WTC11 (cell line): ENCODE measurements around the gene AKAP7. TPM values are rescaled to one million over a fixed set of nuclear protein-coding genes. Genes with fewer than 3 reads are reported as not detected.
"Not testable (repeated sequence)": the region's sequence is repeated elsewhere in the genome, so short reads cannot be mapped to it uniquely, and the experiment has no call there.

Experiments
- ATAC-seq: fragments of 200-7000 bp; cut with Tn5 transposase; 2 replicates; pipeline ENCODE4 v1.10.0; 2021; ENCODE audit warnings: mild to moderate bottlenecking, moderate library complexity
- CTCF ChIA-PET: fragments of 300-600 bp; sonication (Branson Sonifier 250); formaldehyde crosslinking; loops from one replicate; lab custom pipeline; 2021; ENCODE audit warnings: antibody characterized with exemption; lab: Charles Lee
- POLR2A ChIA-PET: fragments of 350-600 bp; sonication (Branson Sonifier 250); formaldehyde crosslinking; loops from one replicate; lab custom pipeline; 2021; ENCODE audit warnings: antibody characterized with exemption; lab: Charles Lee
- DNase-seq: peaks from one replicate; pipeline ENCODE4 v3.0.0; 2021; ENCODE audit warnings: low spot score
- H3K27ac Mint-ChIP-seq: 2 replicates; pipeline ENCODE4 v1.8.0; 2021; ENCODE audit warnings: mixed read lengths
- H3K27me3 Mint-ChIP-seq: 2 replicates; pipeline ENCODE4 v1.8.0; 2021; ENCODE audit warnings: low read depth, mild to moderate bottlenecking, moderate library complexity, mixed read lengths
- H3K36me3 Mint-ChIP-seq: 2 replicates; pipeline ENCODE4 v1.8.0; 2021; ENCODE audit warnings: mixed read lengths
- H3K4me1 Mint-ChIP-seq: 2 replicates; pipeline ENCODE4 v1.8.0; 2022; ENCODE audit warnings: mixed read lengths
- H3K4me3 Mint-ChIP-seq: 2 replicates; pipeline ENCODE4 v1.8.0; 2021; ENCODE audit warnings: mild to moderate bottlenecking, moderate library complexity, mixed read lengths
- H3K9me3 Mint-ChIP-seq: 2 replicates; pipeline ENCODE4 v1.8.0; 2021; ENCODE audit warnings: mixed read lengths
- AFF4 ChIP-seq: sonication (generic); formaldehyde crosslinking; IDR thresholded peaks from 2 replicates; pipeline ENCODE4 v1.8.1; 2023; ENCODE audit warnings: mild to moderate bottlenecking, missing genetic modification reagents, borderline replicate concordance
- ATF3 ChIP-seq: sonication (generic); formaldehyde crosslinking; conservative IDR thresholded peaks from 2 replicates; pipeline ENCODE4 v1.8.1; 2022; ENCODE audit warnings: mild to moderate bottlenecking, missing genetic modification reagents
- E2F4 ChIP-seq: sonication (generic); formaldehyde crosslinking; IDR thresholded peaks from 2 replicates; pipeline ENCODE4 v1.8.1; 2022; ENCODE audit warnings: low read depth, mild to moderate bottlenecking, moderate library complexity, missing genetic modification reagents, borderline replicate concordance
- ELF4 ChIP-seq: sonication (generic); formaldehyde crosslinking; IDR thresholded peaks from 2 replicates; pipeline ENCODE4 v1.8.1; 2022; ENCODE audit warnings: low read depth, mild to moderate bottlenecking, moderate library complexity, missing genetic modification reagents
- ETV6 ChIP-seq: sonication (generic); formaldehyde crosslinking; IDR thresholded peaks from 2 replicates; pipeline ENCODE4 v1.8.1; 2022; ENCODE audit warnings: mild to moderate bottlenecking, missing genetic modification reagents
- FOXP4 ChIP-seq: sonication (generic); formaldehyde crosslinking; IDR thresholded peaks from 2 replicates; pipeline ENCODE4 v1.8.0; 2022; ENCODE audit warnings: mild to moderate bottlenecking, missing genetic modification reagents
- MAX ChIP-seq: sonication (generic); formaldehyde crosslinking; IDR thresholded peaks from 2 replicates; pipeline ENCODE4 v1.8.0; 2022; ENCODE audit warnings: mild to moderate bottlenecking, missing genetic modification reagents
- NR1H2 ChIP-seq: sonication (generic); formaldehyde crosslinking; IDR thresholded peaks from 2 replicates; pipeline ENCODE4 v1.9.0; 2021; ENCODE audit warnings: mild to moderate bottlenecking, moderate library complexity, missing genetic modification reagents
- TCF7 ChIP-seq: sonication (generic); formaldehyde crosslinking; IDR thresholded peaks from 2 replicates; pipeline ENCODE4 v1.8.0; 2022; ENCODE audit warnings: mild to moderate bottlenecking, low read depth, missing genetic modification reagents, moderate library complexity
- TEAD1 ChIP-seq: sonication (generic); formaldehyde crosslinking; IDR thresholded peaks from 2 replicates; pipeline ENCODE4 v1.8.0; 2022; ENCODE audit warnings: mild to moderate bottlenecking, missing genetic modification reagents
- ZMAT4 ChIP-seq: fragments of 250-450 bp; sonication (Bioruptor Pico); IDR thresholded peaks from 2 replicates; pipeline ENCODE4 v1.9.0; 2021; ENCODE audit warnings: mild to moderate bottlenecking
- ZNF121 ChIP-seq: sonication (generic); formaldehyde crosslinking; IDR thresholded peaks from 2 replicates; pipeline ENCODE4 v1.8.0; 2023; ENCODE audit warnings: missing genetic modification reagents
- ZNF263 ChIP-seq: sonication (generic); formaldehyde crosslinking; IDR thresholded peaks from 2 replicates; pipeline ENCODE4 v1.8.1; 2022; ENCODE audit warnings: low read depth, mild to moderate bottlenecking, moderate library complexity, missing genetic modification reagents
- total RNA-seq: library from RNA; stranded (reverse); gene quantifications from 3 replicates; pipeline ENCODE4 v1.2.3, GENCODE V29; 2021

AKAP7 gene
- total RNA-seq, 1 experiment from 2014 or later = 10.9 TPM

GRCh38 chr6:131321589-131321988, 186.3 kb downstream of the AKAP7 start:
- Mint-ChIP-seq H3K27me3 (no peaks in the 10 kb centered on the region), H3K4me3 (peak overlapping the region; percentile 12; the same call in 1 of the 2 replicates), H3K4me1 (peaks cover 38% of the 10 kb centered on the region), H3K27ac (peak overlapping the region; percentile 60), H3K9me3 (peaks cover 38% of the 10 kb centered on the region), H3K36me3 (peaks cover 25% of the 10 kb centered on the region)
- ATAC-seq (no peak), DNase-seq (no peak)
- ChIA-PET CTCF (interaction anchor here (0.7 to 0.9 kb wide), 2 partner anchors 138 to 306 kb away, joined by 3 to 4 read pairs; partner anchors contain the start of gene MED23), POLR2A (interaction anchor here (1.0 kb wide), 1 partner anchor 258 kb away, joined by 3 read pairs; the partner anchor contains the start of gene EPB41L2)
- TF ChIP-seq NR1H2 (no peak), MAX (CRISPR knock-in tag) (no peak), FOXP4 (CRISPR knock-in tag) (no peak), E2F4 (CRISPR knock-in tag) (no peak)

GRCh38 chr6:131322125-131322524, 186.9 kb downstream of the AKAP7 start:
- peaks cover 19% of the 10 kb centered on the region for H3K36me3 Mint-ChIP-seq
- H3K4me3 Mint-ChIP-seq = peak overlapping the region; percentile 25; the same call in 1 of the 2 replicates
- H3K27ac Mint-ChIP-seq = peak overlapping the region; percentile 97
- ATAC-seq (peak; percentile 50), DNase-seq (no peak)
- no peaks in the 10 kb centered on the region for H3K27me3 Mint-ChIP-seq
- peaks cover 34% of the 10 kb centered on the region for H3K4me1 Mint-ChIP-seq
- TF ChIP-seq ETV6 (CRISPR knock-in tag) = no peak
- no peak for TF ChIP-seq ELF4 (CRISPR knock-in tag)
- TF ChIP-seq TCF7 (CRISPR knock-in tag) = no peak
- TF ChIP-seq ATF3 (CRISPR knock-in tag) = no peak
- no peak for TF ChIP-seq ZNF263
- TF ChIP-seq ZNF121 (CRISPR knock-in tag) = no peak
- CTCF ChIA-PET = interaction anchor here (0.7 to 0.9 kb wide), 2 partner anchors 138 to 306 kb away, joined by 3 to 4 read pairs; partner anchors contain the start of gene MED23
- POLR2A ChIA-PET = interaction anchor here (1.0 kb wide), 1 partner anchor 259 kb away, joined by 3 read pairs; the partner anchor contains the start of gene EPB41L2
- peaks cover 33% of the 10 kb centered on the region for H3K9me3 Mint-ChIP-seq

GRCh38 chr6:131325669-131326068, 190.4 kb downstream of the AKAP7 start:
- DNase-seq, CTCF ChIA-PET, ATAC-seq, H3K27me3 Mint-ChIP-seq, H3K36me3 Mint-ChIP-seq, POLR2A ChIA-PET, H3K27ac Mint-ChIP-seq, H3K4me3 Mint-ChIP-seq: not testable (repeated sequence)
- Mint-ChIP-seq H3K4me1 (peaks cover 33% of the 10 kb centered on the region), H3K9me3 (peaks cover 23% of the 10 kb centered on the region)

- TF ChIP-seq TEAD1 (0 out of 2 replicates have a peak, but pooled peaks have one; percentile 30), AFF4 (CRISPR knock-in tag) (peak; percentile 68; the same call in 1 of the 2 replicates), MAX (CRISPR knock-in tag) (peak; percentile 23; the same call in 1 of the 2 replicates), ZMAT4 (CRISPR knock-in tag) (0 out of 2 replicates have a peak, but pooled peaks have one; percentile 52)
- ATAC-seq, H3K27ac Mint-ChIP-seq, POLR2A ChIA-PET, H3K27me3 Mint-ChIP-seq, CTCF ChIA-PET, H3K4me3 Mint-ChIP-seq: not testable (repeated sequence)
- peaks cover 17% of the 10 kb centered on the region for H3K9me3 Mint-ChIP-seq
- peaks cover 26% of the 10 kb centered on the region for H3K4me1 Mint-ChIP-seq
- DNase-seq = peak; percentile 47
- peaks cover 35% of the 10 kb centered on the region for H3K36me3 Mint-ChIP-seq
Measured at GRCh38 chr6:131328727-131329126, 193.5 kb downstream of the AKAP7 start.
